ENCODE measurements around the gene ISL2. TPM values are rescaled to one million over a fixed set of nuclear protein-coding genes. Genes with fewer than 3 reads are reported as not detected.

The ISL2 gene
- total and polyA plus RNA-seq, 2 of the 13 experiments (the other 11 are each of a cell fraction or from before 2014, with no cell fraction given), result 4.3 to 5.1 TPM

DNA sequence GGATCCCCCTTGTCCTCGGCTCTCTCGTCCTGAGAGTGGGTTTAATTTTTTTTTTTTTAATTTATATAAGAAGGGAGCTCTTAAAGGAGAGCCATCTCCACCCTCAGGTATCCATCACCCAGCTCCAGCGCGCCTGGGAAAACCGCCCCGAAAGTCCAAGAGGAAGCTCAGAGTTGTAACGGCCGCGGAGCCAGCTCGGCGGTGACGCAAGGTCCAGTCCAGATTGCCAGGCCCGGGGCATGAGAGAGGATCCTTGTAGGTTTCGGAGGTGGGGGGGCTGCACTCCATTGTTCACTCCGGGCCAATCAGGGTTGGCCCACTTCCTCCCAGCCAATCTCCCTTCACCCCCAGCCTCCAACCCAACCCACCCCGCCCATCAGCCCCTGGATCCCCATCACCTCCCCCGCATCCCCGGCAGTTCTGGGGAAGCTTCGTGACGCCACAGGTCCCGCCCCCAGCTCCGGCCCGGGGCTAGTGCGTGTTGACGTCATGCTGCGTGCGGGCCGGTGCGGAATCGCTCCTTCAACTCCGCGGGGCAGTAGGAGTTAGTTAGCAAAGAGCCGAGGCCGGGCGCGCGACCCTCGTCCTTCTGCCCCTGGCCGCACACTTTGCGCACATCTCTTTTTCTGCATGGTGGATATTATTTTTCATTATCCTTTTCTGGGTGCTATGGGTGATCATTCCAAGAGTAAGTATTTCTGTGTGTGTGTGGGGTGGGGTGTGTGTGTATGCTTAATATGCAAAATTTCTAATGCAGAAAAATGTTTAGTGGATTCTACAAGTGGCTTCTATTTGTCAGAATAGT lies at the start of gene ISL2 (continued):
- TF ChIP-seq ZHX2 (IDR thresholded peaks at IDR 0.05; ENCODE audit: low read depth) (peak; percentile 83), ZHX2 (CRISPR knock-in tag; IDR thresholded peaks at IDR 0.05; ENCODE audit: borderline replicate concordance) (no peak), REPIN1 (CRISPR knock-in tag; IDR thresholded peaks at IDR 0.05; ENCODE audit: borderline replicate concordance, low read depth) (peak; percentile 73; the same call in 1 of the 2 replicates), ATAD3A (CRISPR knock-in tag; IDR thresholded peaks at IDR 0.05) (no peak), ZNF891 (CRISPR knock-in tag; IDR thresholded peaks at IDR 0.05) (peak; percentile 80; the same call in 1 of the 2 replicates), SPEN (CRISPR knock-in tag; IDR thresholded peaks at IDR 0.05; ENCODE audit: low read depth) (peak; percentile 82), FLYWCH1 (CRISPR knock-in tag; IDR thresholded peaks at IDR 0.05) (no peak), MATR3 (CRISPR knock-in tag; IDR thresholded peaks at IDR 0.05) (no peak), ZNF839 (CRISPR knock-in tag; IDR thresholded peaks at IDR 0.05; ENCODE audit: borderline replicate concordance) (no peak), ZNF609 (CRISPR knock-in tag; IDR thresholded peaks at IDR 0.05; ENCODE audit: borderline replicate concordance) (no peak), FOSL2 (CRISPR knock-in tag; IDR thresholded peaks at IDR 0.05) (peak; percentile 53), ZNF484 (CRISPR knock-in tag; IDR thresholded peaks at IDR 0.05; ENCODE audit: borderline replicate concordance, low read depth) (no peak), POLR2AphosphoS2 (IDR thresholded peaks at IDR 0.05; ENCODE audit: low read depth, low read length) (no peak; the same call in 1 of the 2 replicates), ZNF652 (CRISPR knock-in tag; IDR thresholded peaks at IDR 0.05; ENCODE audit: borderline replicate concordance, low read depth) (no peak; the same call in 1 of the 2 replicates)
- TF ChIP-seq, protein P1, sequence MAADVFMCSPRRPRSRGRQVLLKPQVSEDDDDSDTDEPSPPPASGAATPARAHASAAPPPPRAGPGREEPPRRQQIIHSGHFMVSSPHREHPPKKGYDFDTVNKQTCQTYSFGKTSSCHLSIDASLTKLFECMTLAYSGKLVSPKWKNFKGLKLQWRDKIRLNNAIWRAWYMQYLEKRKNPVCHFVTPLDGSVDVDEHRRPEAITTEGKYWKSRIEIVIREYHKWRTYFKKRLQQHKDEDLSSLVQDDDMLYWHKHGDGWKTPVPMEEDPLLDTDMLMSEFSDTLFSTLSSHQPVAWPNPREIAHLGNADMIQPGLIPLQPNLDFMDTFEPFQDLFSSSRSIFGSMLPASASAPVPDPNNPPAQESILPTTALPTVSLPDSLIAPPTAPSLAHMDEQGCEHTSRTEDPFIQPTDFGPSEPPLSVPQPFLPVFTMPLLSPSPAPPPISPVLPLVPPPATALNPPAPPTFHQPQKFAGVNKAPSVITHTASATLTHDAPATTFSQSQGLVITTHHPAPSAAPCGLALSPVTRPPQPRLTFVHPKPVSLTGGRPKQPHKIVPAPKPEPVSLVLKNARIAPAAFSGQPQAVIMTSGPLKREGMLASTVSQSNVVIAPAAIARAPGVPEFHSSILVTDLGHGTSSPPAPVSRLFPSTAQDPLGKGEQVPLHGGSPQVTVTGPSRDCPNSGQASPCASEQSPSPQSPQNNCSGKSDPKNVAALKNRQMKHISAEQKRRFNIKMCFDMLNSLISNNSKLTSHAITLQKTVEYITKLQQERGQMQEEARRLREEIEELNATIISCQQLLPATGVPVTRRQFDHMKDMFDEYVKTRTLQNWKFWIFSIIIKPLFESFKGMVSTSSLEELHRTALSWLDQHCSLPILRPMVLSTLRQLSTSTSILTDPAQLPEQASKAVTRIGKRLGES (CRISPR knock-in tag; IDR thresholded peaks at IDR 0.05; ENCODE audit: borderline replicate concordance), result no peak; the same call in 1 of the 2 replicates
